Activated CD8-positive, alpha-beta memory T cell treated with anti-CD3 and anti-CD28 coated beads, Interleukin-2, amount 50 U/mL, for 4 hours (primary cell): ENCODE results near the gene MPPE1.
"Not testable (repeated sequence)": the region's sequence is repeated elsewhere in the genome, so short reads cannot be mapped to it uniquely, and the experiment has no call there.

Source experiments
- DNase-seq: peaks from one replicate; pipeline ENCODE4 v3.0.0-alpha.2; 2020

MPPE1 gene

DNA sequence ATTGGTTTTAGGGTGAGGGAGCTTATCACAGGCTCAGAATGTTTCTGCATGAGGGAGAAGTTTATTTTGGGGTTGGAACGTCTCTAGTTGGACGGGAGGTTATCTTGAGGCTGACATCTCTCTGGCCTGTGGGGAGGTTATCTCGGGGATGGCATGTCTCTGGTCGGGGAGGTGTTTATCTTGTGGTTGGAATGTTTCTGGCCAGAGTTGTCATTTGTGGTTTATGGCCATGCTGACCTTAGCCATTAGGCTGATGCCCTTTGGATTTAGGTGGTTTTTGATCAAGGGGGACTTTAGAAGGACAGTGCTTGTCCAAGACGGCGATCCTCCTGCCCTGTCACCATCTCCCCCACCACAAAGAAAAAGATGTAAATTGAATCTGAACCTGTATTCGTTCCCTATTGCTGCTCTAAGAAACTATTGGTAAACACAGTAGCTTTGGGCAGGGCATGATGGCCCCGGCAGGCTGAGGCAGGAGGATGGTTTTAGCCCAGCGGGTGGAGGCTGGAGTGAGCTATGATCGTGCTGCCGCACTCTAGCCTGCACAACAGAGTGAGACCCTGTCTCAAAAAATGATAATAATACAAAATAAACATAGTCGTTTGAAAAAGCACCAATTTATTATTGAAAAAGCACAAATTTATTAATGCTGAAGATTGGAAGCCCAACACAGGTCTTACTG lies 17.8 kb upstream of the MPPE1 start:
- DNase-seq: no peak

DNA sequence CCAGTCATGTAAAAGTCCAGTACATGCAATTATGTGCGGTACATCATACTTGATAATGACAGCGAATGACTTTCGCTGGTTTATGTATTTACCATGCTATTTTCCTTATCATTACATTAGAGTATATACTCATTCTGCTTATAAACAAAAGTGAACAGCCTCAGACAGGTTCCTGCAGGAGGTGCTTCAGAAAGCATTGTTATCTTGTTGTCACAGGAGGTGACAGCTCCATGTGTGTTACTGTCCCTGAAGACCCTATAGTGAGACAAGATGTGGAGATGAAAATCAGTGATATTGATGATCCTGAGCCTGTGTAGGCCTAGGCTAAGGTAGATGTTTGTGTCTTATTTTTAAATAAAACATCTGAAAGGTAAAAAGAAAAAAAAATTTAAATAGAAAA lies 15.3 kb upstream of the MPPE1 start:
- no peak for DNase-seq

DNA sequence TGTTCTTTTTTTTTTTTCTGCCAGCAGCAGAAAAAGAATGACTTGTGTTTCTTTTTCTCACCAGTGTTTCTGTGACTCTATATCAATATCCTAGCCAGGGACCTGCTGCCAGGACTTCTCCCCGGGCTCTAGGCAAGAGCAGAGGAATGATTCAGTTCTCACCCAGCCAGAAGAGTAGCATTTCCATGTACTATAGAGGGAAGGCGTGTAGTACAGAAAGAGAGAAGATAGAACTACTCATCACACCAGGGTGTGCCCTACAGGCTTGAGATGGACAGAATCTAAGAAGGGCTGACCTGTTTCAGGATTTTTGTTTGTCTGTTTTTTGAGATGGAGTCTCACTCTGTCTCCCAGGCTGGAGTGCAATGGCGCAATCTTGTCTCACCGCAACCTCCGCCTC lies 11.4 kb upstream of the MPPE1 start:
- DNase-seq: not testable (repeated sequence)

DNA sequence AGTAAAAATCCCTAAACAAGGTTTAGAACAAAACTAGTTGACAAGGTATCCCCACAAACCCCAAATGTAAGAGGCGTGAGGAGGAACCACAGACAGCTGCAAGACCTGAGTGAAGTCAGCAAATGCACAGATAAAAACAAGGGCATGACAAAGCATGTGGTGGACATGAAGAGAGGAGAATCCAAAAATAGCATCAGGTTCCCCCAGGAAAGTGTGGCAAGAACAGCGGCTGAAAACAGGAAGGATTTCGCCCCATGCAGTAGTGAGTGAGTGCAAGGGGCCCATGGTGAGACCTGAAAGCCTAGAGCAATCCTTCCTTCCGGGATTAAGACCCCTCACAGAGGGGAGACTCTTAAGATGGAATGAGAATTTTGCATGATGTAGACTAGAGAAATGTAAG lies 8.8 kb upstream of the MPPE1 start:
- DNase-seq: not testable (repeated sequence)

DNA sequence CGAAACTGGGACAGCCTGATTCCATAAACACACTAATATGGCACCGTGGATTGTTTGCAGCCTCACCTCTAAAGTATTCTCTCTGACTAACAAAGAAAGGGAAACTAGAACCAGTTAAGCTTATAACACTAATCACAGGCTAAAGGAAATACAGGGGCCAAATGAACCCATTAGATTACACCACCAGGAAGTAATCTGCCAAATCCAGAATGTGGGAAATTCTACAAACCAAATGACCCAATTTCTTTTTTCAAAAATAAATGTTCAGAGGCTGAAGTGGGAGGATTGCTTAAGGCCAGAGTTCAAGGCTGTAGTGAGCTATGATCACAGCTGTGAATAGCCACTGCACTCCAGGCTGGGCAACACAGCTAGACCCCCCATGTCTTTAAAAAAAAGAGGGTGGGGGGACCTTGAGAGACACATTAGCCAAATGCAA lies 1.5 kb upstream of the MPPE1 start:
- DNase-seq: no peak

DNA sequence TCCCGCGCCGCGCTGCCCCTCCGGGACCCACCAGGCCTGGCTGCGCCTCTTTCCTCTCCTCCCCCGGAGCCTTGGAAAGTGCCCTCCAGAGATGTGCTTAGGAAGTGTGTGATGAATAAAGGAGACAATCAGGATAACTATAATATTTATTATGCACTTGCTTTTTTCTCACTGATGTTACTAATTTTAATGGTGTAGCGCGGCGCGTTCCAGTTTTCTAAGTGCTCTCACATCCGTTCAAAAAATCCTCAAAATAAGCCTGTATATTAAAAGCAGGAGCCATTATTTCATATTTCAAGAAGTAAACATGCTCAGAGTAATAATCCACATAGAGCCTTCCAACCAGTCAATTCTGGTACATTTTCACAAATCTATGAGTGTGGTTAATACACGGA lies 941 bp upstream of the MPPE1 start:
- no peak for DNase-seq

DNA sequence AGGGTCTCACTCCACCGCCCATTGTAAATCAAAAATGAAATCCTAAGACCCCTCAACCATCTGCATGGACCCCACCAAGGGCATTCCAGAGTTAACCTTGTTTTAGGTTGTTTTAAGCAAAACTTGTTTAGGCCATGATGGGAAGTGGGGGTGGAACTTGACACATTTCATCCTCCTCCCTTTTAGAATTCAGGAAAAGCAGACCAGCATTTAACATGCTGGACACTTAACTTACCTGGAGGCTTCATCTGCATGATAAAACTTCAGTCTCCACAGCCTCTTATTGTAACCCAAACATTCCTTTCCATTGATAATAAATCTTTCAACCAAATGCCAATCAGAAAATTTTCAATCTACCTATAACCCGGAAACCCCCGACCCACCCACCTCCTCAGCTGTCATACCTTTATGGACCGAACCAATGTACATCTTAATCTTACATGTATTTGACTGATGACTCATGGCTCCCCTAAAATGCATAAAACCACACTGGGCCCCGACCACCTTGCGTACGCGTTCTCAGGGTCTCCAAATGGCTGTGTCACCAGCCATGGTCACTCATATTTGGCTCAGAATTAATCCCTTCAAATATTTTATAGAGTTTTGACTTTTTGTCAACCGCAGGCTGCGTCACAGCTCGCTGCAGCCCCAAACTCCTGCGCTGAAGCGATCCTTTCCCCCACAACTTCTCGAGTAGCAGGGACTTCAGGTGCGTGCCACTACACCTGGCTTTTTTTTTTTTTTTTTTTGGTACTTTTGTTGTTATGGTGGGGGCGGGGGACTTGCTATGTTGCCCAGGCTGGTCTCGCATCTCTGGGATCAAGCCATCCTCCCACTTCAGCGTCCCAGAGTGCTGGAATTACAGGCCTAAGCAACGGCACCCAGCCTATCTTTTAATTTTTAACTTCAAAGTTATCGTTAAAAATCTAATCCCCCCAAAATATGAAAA lies 917 bp downstream of the MPPE1 start:
- DNase-seq: no peak

DNA sequence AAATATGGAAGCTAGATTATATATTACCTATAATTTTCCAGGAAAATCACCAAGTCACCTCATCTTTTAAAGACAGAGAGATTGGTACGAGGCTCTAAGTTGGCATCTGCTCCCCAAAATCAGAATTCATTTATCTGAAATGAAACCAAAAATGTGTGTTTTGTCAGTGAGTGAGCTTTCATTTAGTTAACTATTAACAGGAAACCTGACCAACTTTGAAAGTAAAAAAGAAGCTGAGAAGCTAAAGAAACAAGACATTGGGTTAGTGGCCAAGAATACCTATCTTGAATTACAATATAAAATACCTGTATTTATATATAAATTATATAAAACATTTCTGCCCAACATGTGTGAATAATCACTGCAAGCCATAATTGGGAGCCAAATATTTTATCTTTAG lies 1.9 kb downstream of the MPPE1 start:
- DNase-seq: no peak

DNA sequence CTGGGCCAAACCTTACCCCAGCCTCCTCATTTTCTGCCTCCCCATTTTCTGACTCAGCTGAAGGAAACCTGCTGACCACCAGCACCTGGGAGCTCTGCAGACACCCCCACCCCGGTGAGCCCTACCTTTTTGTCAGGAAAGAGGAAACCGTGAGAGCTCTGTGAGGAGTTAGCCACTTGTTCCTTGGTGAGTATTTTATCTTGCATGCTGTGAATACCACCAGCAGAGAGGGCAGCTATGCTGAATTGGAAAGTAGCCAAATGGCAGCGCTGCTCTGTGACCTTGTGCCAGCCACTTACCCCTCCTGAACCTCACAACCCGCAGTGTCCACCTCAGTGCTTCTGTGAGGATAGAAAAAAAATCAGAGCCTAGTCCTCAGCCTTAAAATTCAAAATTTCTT lies 2.5 kb downstream of the MPPE1 start:
- DNase-seq: no peak

DNA sequence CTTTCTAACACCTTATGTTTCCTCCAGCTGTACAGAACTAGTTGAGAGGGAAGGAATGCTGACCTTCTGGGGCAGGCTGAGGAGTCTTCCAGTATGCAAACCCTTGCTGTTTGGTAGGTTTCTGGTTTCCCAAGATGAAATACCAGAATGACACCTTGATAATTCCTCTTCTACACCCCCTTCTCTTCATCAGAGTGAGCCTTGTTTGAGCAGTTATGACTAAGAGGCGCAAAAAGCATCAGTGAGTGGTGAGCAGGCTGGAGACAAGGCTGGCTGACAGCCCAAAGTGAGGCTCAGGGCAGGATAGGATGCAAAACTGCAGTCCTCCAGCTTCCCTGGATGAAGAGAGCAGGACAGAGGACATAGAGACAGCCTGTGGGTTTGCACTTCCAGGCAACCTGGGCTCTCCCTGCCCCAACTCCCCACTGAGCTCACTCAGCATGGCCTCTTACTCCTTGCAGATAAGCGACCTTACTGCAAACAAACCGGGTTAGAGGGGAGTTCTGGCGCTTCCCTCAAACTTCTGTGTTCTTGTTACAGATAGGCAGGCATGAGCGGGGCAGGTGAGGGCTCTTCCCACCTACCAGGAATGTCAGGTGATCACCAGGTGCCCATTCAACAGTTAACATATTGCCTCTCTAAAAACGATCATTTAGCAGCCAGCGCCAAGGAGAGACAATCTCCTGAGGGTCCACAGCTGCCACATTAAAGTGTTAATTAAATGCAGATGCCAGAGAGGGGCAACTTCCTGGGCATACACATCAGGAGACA lies 5.4 kb downstream of the MPPE1 start:
- DNase-seq: no peak

DNA sequence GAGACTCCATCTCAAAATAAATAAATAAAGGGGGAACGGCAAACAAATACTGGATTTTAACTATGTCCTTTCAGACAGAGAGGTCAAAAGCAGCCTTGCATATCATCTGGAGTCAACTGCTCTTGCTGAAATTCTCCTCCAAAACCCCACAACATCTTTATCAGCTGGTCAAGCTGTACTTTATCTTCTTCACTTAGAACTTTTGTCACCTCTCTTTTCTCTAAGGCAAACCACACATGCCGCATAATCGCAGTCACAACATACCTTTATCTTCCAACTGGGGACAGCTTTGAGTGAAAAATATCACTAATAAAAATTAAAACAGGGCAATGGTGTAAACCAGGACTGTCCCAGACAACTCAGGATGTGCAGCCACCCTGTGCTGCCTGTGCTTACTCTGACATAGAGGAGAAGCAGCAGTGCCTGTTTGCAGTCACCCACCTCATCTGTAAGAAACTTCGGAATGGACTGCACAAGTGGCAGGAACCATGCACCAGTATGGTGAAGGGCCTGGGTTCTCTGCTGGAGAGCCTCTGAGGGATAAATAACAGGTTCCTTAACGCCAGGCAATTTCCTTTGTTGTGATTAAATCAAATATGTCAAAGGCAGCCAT lies 6.2 kb downstream of the MPPE1 start:
- no peak for DNase-seq

DNA sequence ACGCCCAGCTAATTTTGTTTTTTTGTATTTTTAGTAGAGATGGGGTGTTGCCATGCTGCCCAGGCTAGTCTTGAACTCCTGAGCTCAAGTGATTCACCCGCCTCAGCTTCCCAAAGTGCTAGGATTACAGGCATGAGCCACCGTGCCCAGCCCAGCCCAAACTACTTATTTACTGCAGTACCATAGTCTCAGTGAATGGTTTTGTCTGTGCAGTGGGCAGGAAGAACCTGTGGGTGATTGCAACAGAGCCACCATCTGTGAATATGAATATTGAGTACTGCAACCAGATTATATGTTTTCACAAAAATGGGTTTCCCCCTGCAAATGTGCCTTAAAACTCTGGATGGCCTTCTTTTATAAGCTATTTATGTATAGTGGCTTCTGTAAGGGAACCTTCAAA lies 9.1 kb downstream of the MPPE1 start:
- DNase-seq: no peak

DNA sequence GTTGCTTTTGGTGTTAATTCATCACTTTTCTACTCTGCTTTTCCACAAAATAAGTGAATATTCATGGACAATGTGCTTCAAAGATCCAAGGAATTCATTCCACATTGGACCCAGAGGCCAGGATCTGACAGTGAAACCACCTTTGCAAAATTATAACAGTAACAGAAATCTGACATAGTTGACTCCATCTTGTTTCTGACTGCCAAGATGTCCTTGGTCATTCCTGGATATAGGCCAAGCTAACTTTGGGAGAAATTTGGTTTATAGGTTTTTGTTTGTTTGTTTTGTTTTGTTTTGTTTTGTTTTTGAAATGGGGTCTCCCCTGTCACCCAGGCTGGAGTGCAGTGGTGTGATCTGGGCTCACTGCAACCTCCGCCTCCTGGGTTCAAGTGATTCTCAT lies 10.3 kb downstream of the MPPE1 start:
- DNase-seq: no peak

DNA sequence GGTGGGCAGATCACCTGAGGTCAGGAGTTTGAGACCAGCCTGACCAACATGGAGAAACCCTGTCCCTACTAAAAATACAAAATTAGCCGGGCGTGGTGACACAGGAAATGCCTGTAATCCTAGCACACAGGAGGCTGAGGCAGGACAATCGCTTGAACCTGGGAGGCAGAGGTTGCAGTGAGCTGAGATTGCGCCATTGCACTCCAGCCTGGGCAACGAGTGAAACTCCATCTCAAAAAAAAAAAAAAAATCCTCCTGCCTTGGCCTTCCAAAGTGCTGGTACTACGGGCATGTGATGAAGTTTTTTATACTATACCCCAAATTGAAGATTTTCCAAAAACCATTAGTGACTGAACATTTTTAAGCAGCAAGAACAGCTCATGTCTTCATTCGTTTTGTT lies 15.7 kb downstream of the MPPE1 start:
- DNase-seq: not testable (repeated sequence)

DNA sequence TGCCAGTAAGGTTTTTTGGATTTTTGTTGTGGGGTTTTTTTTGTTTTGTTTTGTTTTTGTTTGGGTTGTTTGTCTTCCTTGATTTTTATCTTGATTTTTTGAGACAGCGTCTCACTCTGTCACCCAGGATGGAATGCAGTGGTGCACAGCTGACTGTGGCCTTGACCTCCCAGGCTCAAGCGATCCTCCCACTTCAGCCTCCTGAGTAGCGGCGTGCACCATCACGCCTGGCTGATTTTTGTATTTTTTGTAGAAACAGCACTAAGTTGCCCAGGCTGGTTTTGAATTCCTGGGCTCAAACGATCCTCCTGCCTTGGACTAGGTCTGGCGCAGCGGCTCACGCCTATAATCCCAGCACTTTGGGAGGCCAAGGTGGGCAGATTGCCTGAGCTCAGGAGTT lies 16.4 kb downstream of the MPPE1 start:
- DNase-seq: no peak

DNA sequence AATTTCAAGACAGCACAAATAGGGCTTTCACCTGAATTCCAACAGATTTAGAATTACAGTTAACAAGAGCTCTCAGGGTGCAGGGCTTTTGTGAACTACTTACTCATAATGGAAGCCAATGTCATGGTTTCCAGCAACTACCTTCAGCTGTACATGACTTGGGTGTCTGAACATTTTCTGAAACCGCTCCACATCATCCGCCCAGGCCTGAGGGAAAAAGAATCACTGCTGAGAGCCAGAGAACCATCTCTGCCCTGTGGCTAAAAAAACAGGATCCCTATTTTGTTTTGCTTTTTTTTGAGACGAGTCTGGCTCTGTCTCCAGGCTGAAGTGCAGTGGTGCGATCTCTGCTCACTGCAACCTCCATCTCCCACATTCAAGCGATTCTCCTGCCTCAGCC lies 18.8 kb downstream of the MPPE1 start:
- no peak for DNase-seq

DNA sequence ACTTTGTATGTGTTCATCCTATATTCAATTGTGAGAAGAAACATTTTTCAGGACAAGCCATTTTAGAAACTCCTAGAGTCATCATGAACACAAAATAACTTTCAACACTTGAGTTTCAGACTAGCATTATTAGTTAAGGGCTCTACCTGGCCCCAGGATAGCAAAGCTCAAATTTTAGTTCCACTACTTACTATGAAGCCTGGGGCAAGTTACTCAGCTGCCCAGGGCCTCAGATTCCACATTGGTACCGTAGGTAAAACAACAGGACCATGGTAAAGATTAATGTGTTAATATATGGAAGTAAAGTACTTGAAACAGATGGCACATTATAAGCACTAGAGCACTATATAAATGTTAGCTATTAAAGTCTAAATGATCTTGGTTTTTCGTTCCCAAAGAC lies 19.4 kb downstream of the MPPE1 start:
- DNase-seq: no peak

DNA sequence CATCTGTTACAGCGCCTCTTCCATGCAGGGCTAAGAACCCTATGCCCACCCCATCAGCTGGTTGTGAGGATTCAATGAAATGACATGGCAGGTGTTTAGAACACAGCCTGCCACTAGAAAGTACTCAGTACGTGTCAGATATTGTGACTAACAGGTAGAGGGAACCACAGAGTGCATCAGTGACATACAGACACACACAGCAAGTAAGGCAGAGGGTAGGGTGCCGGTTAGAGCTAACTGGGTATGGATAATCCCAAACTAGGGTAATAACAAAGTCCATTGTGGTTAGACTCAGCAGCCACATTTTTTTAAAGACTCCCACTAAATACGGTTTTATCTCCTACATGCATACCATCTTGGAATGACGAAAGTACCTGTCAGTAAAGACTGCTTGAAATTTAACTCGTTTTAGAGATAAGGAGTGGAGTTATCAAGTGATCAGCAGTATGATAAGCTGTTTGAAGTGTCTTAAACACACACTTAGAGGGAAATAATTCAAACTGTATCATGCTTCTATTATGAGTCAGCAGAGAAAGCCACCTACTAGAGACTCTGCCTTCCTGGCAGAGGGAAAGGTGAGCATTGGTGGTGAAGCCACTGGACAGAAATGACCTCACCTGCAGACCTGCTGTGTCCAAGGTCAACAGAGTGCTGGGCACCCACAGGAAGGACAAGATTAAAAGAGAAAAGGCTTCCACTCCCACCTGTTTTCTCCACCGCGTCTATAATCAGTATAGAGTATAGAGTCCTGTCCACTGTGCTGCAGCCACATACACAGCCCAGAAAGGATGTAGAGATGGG lies 20.6 kb downstream of the MPPE1 start:
- no peak for DNase-seq

DNA sequence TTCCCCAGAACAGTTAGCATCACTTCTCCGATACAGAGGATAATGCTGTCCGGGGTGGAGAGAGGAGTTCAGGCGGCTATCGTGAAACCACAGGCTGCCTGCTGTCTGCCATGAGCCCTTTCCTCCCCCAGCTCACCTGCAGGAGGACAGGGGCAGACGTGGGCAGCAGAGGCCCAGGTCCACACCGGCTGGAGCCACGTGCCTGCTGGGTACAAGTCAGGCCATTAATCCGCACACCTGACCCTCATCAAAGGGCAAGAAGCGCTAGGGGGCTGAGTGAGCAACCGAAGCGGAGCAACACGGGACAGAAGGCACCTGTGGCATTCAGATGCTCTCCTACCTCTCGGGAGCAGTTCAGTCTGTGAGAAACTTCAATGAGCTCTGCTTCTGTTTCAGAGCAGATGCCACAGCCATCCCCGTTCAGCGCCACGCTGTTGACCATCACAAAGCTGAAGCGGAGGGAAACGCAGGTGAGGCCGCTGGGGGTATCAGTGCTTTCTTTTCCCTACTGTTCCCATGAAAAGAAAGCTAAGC lies 21.5 kb downstream of the MPPE1 start:
- DNase-seq: no peak

DNA sequence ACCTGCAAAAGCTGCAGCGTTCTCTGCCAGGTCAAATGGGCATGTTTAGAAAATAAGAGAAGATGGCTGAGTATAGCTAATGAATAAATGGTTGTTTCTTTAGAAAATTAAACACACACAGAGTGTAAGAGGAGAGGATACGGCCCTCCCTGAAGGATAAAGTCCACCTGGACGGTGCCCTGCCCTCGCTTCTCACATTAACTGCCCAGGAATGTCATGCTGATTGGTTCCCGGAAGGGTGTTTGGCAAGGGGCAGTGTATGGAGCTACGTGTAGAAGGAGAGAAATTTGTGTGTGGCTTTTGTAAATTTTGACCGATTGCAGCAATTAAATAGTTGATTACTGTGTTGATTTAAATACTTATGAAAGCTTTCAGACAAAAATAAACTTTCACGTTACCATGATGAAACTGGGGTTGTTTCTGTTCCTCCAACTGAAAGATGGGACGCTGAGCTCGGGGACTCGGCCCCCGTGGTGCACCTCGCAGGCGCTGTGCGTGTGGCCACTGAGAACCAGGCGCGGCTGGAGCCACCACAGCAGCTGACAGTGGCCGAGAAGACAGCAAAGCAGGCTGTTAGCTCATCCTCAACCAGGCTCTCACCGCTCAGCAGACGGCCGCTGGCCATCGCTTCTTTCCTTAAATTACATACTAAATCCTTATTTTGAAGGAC lies 22.7 kb downstream of the MPPE1 start:
- no peak for DNase-seq

DNA sequence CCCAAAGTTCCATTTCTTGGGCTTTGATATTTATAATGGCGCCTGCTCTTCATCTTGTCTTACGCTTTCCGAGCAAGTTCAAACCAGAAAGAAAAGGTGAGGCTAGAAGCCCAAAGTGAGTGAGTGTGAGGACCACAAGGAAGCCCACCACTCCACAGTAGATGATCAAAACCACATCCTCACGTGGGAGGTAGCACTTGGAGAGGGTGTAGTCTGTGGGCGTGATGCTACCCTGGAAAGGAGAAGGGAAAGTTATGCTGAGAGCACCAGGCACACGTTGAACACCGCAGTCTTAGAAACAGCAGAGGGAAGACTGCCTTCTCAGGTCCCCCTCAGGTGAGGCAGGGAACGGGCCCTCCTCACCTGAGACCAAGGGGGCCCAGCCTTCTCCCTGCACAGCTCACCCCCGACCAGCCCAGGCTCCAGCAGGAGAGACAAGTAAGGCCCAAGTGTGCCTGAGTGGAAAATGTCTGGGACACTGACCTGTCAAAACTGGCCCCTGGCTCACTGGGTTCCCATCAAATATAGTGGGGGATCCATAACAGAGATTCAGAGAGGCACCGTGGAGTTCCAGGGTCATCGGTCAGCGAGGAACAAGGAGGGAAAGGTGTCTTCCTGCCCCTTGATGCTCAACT lies 23.6 kb downstream of the MPPE1 start:
- DNase-seq: no peak
